ENCODE measurements around the gene TNRC6C.
"Not testable (repeated sequence)": the region's sequence is repeated elsewhere in the genome, so short reads cannot be mapped to it uniquely, and the experiment has no call there.

TNRC6C gene

DNA sequence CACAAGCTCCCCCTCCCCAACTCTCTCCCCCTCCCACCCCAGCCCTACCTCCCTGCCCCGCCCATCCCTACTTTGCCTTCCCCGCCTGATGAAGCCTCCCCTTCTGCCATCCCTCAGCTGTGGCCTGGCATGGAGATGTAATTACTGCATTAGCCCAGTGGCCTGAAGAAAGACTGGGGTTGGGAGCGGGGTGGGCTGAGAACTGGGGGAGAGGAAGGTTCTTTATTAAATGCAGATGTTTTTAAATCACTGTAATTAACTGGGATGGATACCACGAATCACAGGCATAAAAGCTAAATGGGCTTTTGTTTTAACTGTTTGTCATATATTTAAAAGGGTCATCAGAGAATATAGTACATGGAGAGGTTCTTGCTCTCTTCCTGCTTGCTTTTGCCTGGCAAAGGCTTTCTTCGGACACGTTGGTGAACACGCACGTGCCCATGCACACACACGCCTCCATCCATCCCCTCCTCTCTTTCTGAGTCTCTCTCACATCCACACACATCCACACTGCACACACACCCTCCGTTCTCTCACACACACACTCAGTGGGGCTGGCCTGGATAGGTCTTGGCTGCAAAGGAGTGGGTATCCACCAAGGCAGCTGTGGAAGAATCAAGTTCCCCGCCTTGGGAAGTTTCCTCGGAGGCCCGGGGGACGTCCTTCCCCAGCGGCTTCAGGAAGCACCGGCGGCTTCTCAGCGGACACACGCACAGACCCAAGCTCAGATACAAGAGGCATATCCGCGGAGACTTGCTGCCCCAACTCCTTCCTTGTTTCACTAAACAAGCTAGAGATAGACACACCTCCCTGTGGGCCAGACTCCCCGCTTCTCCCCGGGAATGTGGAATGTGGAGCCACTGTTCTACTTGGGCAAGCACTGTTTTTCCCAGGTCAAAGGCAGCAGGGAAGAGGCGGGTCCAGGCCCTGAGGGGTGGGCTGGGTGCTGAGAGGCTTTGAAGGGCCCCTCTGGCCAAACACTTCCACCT is 27.4 kb upstream of the TNRC6C start:
- POLR2A ChIA-PET = no interaction called here
- DNase-seq (ENCODE audit: extremely low spot score) = no peak

GRCh38 chr17:77933777-77934398 is 24.6 kb upstream of the TNRC6C start:
- ChIA-PET POLR2A (no interaction called here), CTCF (no interaction called here)
- TF ChIP-seq, protein P1, sequence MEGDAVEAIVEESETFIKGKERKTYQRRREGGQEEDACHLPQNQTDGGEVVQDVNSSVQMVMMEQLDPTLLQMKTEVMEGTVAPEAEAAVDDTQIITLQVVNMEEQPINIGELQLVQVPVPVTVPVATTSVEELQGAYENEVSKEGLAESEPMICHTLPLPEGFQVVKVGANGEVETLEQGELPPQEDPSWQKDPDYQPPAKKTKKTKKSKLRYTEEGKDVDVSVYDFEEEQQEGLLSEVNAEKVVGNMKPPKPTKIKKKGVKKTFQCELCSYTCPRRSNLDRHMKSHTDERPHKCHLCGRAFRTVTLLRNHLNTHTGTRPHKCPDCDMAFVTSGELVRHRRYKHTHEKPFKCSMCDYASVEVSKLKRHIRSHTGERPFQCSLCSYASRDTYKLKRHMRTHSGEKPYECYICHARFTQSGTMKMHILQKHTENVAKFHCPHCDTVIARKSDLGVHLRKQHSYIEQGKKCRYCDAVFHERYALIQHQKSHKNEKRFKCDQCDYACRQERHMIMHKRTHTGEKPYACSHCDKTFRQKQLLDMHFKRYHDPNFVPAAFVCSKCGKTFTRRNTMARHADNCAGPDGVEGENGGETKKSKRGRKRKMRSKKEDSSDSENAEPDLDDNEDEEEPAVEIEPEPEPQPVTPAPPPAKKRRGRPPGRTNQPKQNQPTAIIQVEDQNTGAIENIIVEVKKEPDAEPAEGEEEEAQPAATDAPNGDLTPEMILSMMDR (IDR thresholded peaks at IDR 0.05; ENCODE audit: control extremely low read depth, extremely low read depth, low read depth, missing control alignments) = no peak
- DNase-seq (ENCODE audit: extremely low spot score) = no peak

More for the DNA sequence above, 27.4 kb upstream of the TNRC6C start:
- CTCF ChIA-PET = no interaction called here
- TF ChIP-seq, protein P1 (IDR thresholded peaks at IDR 0.05; ENCODE audit: control extremely low read depth, extremely low read depth, low read depth, missing control alignments) = no peak

DNA sequence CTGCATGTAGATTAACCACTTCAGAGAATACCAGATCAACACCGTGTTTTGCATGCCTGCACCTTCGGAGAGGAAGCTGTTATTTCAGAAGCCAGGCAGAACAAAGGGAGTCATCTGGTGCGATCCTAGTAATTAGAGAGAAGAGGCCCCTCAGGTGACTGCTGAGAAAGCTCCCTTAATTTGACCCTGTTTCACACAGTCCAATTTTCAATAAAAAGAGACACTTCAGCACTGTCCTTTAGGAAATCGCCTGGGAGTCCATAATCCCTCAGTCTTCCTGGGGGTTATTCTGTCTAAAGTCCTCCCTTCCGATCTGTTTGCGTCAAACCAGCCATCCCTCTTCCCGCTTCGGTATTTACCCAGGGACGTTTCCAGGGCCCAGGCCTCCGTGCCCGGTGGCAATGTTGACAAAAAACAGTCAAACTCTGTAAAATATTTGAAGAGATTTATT is 23.4 kb upstream of the TNRC6C start:
- TF ChIP-seq, protein P1 (IDR thresholded peaks at IDR 0.05; ENCODE audit: control extremely low read depth, extremely low read depth, low read depth, missing control alignments) = no peak
- ChIA-PET POLR2A (no interaction called here), CTCF (no interaction called here)
- DNase-seq (ENCODE audit: extremely low spot score) = no peak

- CTCF ChIA-PET; POLR2A ChIA-PET; DNase-seq (ENCODE audit: extremely low spot score): not testable (repeated sequence)
Observed at GRCh38 chr17:77935744-77936143, 22.8 kb upstream of the TNRC6C start.

GRCh38 chr17:77936881-77937280 is 21.6 kb upstream of the TNRC6C start:
- ChIA-PET POLR2A (no interaction called here), CTCF (interaction anchor here (1.7 kb wide), 1 partner anchor 13 kb away, joined by 5 read pairs; no protein-coding TSS in a partner anchor)
- TF ChIP-seq, protein P1 (IDR thresholded peaks at IDR 0.05; ENCODE audit: control extremely low read depth, extremely low read depth, low read depth, missing control alignments) = no peak

DNA sequence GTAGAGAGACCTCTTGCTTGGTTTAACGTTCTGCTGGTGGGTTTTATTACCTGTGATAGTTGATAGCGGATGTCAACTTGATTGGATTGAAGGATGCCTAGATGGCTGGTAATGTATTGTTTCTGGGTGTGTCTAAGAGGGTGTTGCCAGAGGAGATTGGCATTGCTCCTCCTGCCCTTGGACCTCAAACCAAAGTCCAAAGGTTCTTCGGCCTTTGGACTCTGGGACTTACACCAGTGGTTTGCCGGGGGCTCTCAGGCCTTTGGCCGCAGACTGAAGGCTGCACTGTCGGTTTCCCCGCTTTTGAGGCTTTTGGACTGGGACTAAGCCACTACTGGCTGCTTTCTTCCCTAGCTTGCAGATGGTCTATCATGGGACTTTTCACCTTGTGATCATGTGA is 17.5 kb upstream of the TNRC6C start:
- TF ChIP-seq, protein P1 (IDR thresholded peaks at IDR 0.05; ENCODE audit: control extremely low read depth, extremely low read depth, low read depth, missing control alignments) = no peak
- CTCF ChIA-PET = interaction anchor here (1.0 kb wide), 1 partner anchor 41 kb away, joined by 3 read pairs; no protein-coding TSS in a partner anchor
- POLR2A ChIA-PET = interaction anchor here (1.4 kb wide), 1 partner anchor 18 kb away, joined by 3 read pairs; the partner anchor contains the start of gene TNRC6C
- no peak for DNase-seq (ENCODE audit: extremely low spot score)

More at GRCh38 chr17:77936881-77937280, 21.6 kb upstream of the TNRC6C start:
- no peak for DNase-seq (ENCODE audit: extremely low spot score)
